PFSK-1 (cell line): ENCODE data around the gene SEPTIN2.

Experiments used
- FOXP2 ChIP-seq: optimal IDR thresholded peaks from 2 replicates; pipeline ENCODE3; 2011; ENCODE audit warnings: borderline replicate concordance, control low read depth, inconsistent platforms; ENCODE audit not compliant: insufficient read depth; ENCODE audit errors: extremely low read length, extremely low read depth
- POLR2AphosphoS5 ChIP-seq: IDR thresholded peaks from 2 replicates; pipeline ENCODE4 v1.6.1; 2012; ENCODE audit warnings: low read depth, mild to moderate bottlenecking, control low read depth, low read length, moderate library complexity
- SIN3A ChIP-seq: IDR thresholded peaks from 2 replicates; pipeline ENCODE4 v1.6.1; 2012; ENCODE audit warnings: mild to moderate bottlenecking, low read length, moderate library complexity, borderline replicate concordance; ENCODE audit not compliant: insufficient read depth
- TAF1 ChIP-seq: IDR thresholded peaks from 2 replicates; pipeline ENCODE4 v1.6.1; 2012; ENCODE audit warnings: low read length, control low read depth, borderline replicate concordance; ENCODE audit not compliant: insufficient read depth
- TF ChIP-seq, protein P1 (sequence below), 2 experiments: IDR thresholded peaks; 2 replicates each; pipeline versions ENCODE4 v1.6.1 to v1.8.0; 2011 to 2012; ENCODE audit warnings: low read depth in 2 of 2, low read length in 2 of 2, control low read depth in 1 of 2, inconsistent platforms in 1 of 2, mild to moderate bottlenecking in 1 of 2, moderate library complexity in 1 of 2; ENCODE audit not compliant: insufficient read depth in 1 of 2

SEPTIN2 gene

DNA sequence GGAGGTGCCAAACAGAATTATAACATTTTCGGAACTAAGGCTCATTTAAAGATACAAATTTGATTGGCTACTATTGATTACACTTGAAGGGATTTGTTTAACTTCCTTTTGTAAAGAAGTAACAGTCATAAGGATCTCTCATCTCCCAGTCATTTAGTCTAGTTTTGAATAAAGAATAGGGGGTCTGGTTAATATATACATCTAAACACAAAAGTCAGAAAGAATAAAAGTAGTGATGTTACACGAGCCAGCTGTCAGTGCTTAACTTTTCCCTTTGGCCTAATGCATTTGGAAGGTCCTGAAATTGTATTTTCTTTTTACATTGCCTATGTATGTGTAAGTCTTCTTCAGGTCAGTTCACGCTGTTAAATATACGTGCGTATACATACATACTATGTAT lies 8.1 kb downstream of the SEPTIN2 start:
- TF ChIP-seq FOXP2 (no peak), POLR2AphosphoS5 (no peak)

DNA sequence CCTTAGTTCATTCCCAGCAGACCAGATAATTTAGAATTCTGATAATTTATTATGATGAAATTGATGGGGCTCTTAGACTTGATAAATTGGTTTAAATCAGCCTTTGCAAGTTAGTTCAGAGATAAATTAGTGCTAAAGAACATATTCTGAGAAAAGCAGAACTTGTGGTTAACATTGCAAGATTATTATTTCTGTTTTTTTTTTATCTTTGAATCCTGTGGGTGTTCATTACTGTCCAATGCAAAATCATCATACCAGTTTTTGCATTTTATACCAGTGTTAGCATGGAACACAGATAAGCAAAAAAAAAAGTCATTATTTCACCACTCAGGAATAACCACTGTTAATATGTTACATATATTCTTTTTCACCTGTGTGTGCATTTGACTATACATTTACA lies 9.1 kb downstream of the SEPTIN2 start:
- TF ChIP-seq FOXP2, result no peak

DNA sequence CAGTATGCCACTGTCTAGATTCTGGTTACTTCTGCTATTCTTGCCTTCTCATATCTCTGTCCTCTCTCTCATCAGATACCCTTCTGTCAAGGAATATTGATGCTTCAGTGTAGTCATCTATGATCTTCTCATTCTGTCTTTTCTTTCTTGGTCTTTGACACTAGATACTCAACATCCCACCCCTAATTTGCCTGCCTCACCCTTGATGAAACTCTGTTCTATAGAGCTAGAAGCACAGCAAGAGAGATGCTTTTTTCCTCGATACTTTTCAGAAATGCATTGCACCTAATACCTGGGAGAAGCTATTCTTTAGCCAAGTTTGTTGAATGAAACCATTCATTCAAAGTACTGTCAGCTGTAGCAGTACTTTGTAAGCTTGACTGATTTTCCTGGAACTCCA lies 9.5 kb downstream of the SEPTIN2 start:
- no peak for TF ChIP-seq TAF1
- TF ChIP-seq SIN3A, result no peak
- no peak for TF ChIP-seq FOXP2
- TF ChIP-seq, protein P1, sequence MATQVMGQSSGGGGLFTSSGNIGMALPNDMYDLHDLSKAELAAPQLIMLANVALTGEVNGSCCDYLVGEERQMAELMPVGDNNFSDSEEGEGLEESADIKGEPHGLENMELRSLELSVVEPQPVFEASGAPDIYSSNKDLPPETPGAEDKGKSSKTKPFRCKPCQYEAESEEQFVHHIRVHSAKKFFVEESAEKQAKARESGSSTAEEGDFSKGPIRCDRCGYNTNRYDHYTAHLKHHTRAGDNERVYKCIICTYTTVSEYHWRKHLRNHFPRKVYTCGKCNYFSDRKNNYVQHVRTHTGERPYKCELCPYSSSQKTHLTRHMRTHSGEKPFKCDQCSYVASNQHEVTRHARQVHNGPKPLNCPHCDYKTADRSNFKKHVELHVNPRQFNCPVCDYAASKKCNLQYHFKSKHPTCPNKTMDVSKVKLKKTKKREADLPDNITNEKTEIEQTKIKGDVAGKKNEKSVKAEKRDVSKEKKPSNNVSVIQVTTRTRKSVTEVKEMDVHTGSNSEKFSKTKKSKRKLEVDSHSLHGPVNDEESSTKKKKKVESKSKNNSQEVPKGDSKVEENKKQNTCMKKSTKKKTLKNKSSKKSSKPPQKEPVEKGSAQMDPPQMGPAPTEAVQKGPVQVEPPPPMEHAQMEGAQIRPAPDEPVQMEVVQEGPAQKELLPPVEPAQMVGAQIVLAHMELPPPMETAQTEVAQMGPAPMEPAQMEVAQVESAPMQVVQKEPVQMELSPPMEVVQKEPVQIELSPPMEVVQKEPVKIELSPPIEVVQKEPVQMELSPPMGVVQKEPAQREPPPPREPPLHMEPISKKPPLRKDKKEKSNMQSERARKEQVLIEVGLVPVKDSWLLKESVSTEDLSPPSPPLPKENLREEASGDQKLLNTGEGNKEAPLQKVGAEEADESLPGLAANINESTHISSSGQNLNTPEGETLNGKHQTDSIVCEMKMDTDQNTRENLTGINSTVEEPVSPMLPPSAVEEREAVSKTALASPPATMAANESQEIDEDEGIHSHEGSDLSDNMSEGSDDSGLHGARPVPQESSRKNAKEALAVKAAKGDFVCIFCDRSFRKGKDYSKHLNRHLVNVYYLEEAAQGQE (IDR thresholded peaks at IDR 0.05; ENCODE audit: insufficient read depth in 1 of 2, low read depth in 2 of 2, low read length in 2 of 2), result no peak
- TF ChIP-seq POLR2AphosphoS5, result no peak

DNA sequence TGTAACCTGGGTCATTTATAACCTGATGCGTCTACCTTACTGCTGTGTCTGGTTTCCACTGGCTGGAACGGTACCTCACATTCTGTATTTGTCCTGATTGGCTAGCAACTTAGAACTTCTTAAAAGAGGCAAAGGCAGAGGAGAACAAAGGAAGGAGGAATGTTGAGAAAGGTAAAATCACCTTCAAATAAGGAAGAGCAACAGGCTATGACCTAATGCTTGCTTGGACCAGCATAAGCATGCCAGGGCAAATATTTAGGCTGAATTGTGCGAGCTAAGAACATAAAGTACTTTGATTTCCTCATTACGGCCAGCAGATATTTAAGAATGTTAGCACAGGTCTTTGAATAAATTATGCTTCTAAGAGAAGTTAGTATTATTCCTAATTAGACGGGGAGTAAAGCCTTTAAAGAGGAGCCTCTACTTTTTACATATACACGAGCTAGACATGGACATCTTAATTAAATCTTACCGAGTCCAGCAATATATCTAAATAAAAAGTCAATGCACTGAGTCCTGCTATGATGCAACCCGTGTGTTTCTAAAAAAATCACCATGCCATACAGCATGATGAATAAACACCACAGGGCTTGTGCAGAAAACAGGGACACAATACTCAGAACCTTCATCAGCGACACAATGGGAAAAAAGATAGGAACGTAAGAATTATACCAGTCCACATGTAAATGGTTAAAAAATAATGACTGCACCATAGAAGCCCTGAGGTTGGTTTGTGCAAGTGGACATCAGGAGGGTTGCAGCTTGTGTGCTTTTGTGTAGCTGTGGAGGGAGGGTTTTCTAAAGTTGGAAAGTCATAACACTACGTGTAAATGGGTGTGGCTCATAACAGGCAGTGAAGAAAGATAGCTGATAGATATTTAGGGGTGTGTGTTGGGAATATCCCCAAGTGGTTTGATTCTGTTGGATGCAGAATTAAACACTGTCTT lies 14.2 kb downstream of the SEPTIN2 start:
- TF ChIP-seq SIN3A (no peak), POLR2AphosphoS5 (peak; percentile 22; the same call in 1 of the 2 replicates), FOXP2 (no peak), TAF1 (no peak)
- TF ChIP-seq, protein P1 (IDR thresholded peaks at IDR 0.05; ENCODE audit: insufficient read depth in 1 of 2, low read depth in 2 of 2, low read length in 2 of 2), result no peak

DNA sequence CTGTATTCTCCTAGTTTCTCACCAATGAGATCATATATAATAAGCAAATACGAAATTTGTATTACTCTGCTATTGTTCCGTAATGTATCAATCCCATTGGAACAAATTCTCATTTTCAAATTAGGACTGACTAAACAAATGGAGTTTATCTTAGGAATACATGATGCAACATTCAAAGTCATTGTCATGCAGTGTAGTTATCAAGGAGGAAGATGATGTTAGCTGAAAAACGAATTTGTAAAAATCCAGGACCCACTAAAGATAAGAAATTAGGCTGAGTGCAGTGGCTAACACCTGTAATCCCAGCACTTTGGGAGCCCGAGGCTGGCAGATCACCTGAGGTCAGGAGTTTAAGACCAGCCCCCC lies 14.9 kb downstream of the SEPTIN2 start:
- TF ChIP-seq, protein P1 (IDR thresholded peaks at IDR 0.05; ENCODE audit: insufficient read depth in 1 of 2, low read depth in 2 of 2, low read length in 2 of 2), result no peak
- TF ChIP-seq TAF1, result no peak
- no peak for TF ChIP-seq FOXP2
- TF ChIP-seq POLR2AphosphoS5, result no peak
- TF ChIP-seq SIN3A, result no peak

DNA sequence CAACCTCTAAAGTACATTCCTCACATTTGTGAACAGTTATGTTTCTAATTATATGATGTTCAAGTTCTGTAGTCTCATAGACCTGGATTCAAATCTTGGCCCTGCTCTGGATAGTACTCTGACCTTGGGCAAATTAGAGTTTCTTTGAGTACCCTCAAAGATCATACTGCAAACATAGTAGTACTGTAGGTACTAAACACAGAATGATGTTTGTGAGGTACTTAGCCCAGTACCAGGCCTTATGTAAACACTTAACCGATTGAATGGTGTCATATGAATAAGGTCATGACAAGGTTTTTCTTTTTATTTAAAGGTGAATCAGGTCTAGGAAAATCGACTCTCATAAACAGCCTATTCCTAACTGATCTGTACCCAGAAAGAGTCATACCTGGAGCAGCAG lies 19.1 kb downstream of the SEPTIN2 start:
- TF ChIP-seq, protein P1 (IDR thresholded peaks at IDR 0.05; ENCODE audit: insufficient read depth in 1 of 2, low read depth in 2 of 2, low read length in 2 of 2), result no peak
- TF ChIP-seq FOXP2 (no peak), SIN3A (no peak), POLR2AphosphoS5 (no peak; the same call in 1 of the 2 replicates), TAF1 (no peak)
